Neural cell (in vitro differentiated cells): ENCODE results near the gene ACLY. TPM values are rescaled to one million over a fixed set of nuclear protein-coding genes. Genes with fewer than 3 reads are reported as not detected.

Source experiments
- H2AFZ ChIP-seq: fragments of 200-600, 300-800 bp; sonication (generic), shearing (Covaris generic); 2 replicates; pipeline ENCODE4 v1.6.0; 2014; ENCODE audit warnings: low read depth, mild to moderate bottlenecking, antibody characterized with exemption, low read length, moderate library complexity
- H3F3A ChIP-seq: fragments of 200-600 bp; shearing (Covaris generic); 2 replicates; pipeline ENCODE4 v1.6.1; 2016; ENCODE audit warnings: mild to moderate bottlenecking, moderate library complexity, mixed read lengths, antibody characterized with exemption, low read length; ENCODE audit not compliant: insufficient read depth, poor library complexity, severe bottlenecking
- H3K27ac ChIP-seq: fragments of 200-600, 300-800 bp; sonication (generic), shearing (Covaris generic); 2 replicates; pipeline ENCODE4 v1.5.1; 2014; ENCODE audit warnings: mild to moderate bottlenecking, low read length, moderate library complexity
- H3K27me3 ChIP-seq: fragments of 300-800, 200-600 bp; sonication (generic), shearing (Covaris generic); 2 replicates; pipeline ENCODE4 v1.6.0; 2014; ENCODE audit warnings: mild to moderate bottlenecking, low read depth, low read length, moderate library complexity; ENCODE audit not compliant: insufficient read depth
- H3K36me3 ChIP-seq: fragments of 300-800, 200-600 bp; sonication (generic), shearing (Covaris generic); 2 replicates; pipeline ENCODE4 v1.5.1; 2014; ENCODE audit warnings: mild to moderate bottlenecking, antibody characterized with exemption, low read length, moderate library complexity; ENCODE audit not compliant: insufficient read depth
- H3K4me2 ChIP-seq: fragments of 300-800, 200-600 bp; sonication (generic), shearing (Covaris generic); 2 replicates; pipeline ENCODE4 v1.6.0; 2014; ENCODE audit warnings: mild to moderate bottlenecking, low read length
- H3K4me3 ChIP-seq: fragments of 300-800, 200-600 bp; sonication (generic), shearing (Covaris generic); 2 replicates; pipeline ENCODE4 v1.5.1; 2014; ENCODE audit warnings: mild to moderate bottlenecking, low read length, moderate library complexity
- H3K79me2 ChIP-seq: fragments of 200-600 bp; shearing (Covaris generic); replicated peaks from 2 replicates; pipeline ENCODE4 v1.6.0; 2014; ENCODE audit warnings: mild to moderate bottlenecking, low read length, moderate library complexity; ENCODE audit not compliant: insufficient read depth
- H3K9ac ChIP-seq: fragments of 300-800, 200-600 bp; sonication (generic), shearing (Covaris generic); 2 replicates; pipeline ENCODE4 v1.6.1; 2016; ENCODE audit warnings: mild to moderate bottlenecking, low read length, mixed read lengths
- H3K9me2 ChIP-seq: fragments of 200-600 bp; shearing (Covaris generic); 2 replicates; pipeline ENCODE4 v1.6.1; 2016; ENCODE audit warnings: mild to moderate bottlenecking, low read length, mixed read lengths; ENCODE audit not compliant: insufficient read depth
- H3K9me3 ChIP-seq: fragments of 200-600, 300-800 bp; sonication (generic), shearing (Covaris generic); 2 replicates; pipeline ENCODE4 v1.6.1; 2016; ENCODE audit warnings: mild to moderate bottlenecking, mixed run types, low read length, moderate library complexity, mixed read lengths
- H4K20me1 ChIP-seq: fragments of 200-600 bp; shearing (Covaris generic); 2 replicates; pipeline ENCODE4 v1.6.1; 2016; ENCODE audit warnings: mild to moderate bottlenecking, mixed run types; ENCODE audit not compliant: insufficient read depth
- CTCF ChIP-seq: fragments of 450-650 bp; IDR thresholded peaks from 2 replicates; pipeline ENCODE4 v1.5.1; 2014; ENCODE audit warnings: antibody characterized with exemption, mild to moderate bottlenecking, moderate library complexity; ENCODE audit not compliant: poor library complexity, severe bottlenecking
- EP300 ChIP-seq: fragments of 450-650 bp; conservative IDR thresholded peaks from 2 replicates; pipeline ENCODE4 v1.6.1; 2014; ENCODE audit warnings: antibody characterized with exemption, mild to moderate bottlenecking, moderate library complexity; ENCODE audit not compliant: poor library complexity, severe bottlenecking
- EZH2 ChIP-seq: fragments of 200-600, 300-800 bp; shearing (Covaris generic), sonication (generic); IDR thresholded peaks from 2 replicates; pipeline ENCODE4 v1.6.1; 2014; ENCODE audit warnings: antibody characterized with exemption, low read length, borderline replicate concordance, mild to moderate bottlenecking; ENCODE audit not compliant: insufficient read depth, poor library complexity, severe bottlenecking
- MXI1 ChIP-seq: fragments of 450-650 bp; conservative IDR thresholded peaks from 2 replicates; pipeline ENCODE4 v1.6.1; 2014; ENCODE audit warnings: antibody characterized with exemption, mild to moderate bottlenecking; ENCODE audit not compliant: poor library complexity, severe bottlenecking
- POLR2AphosphoS5 ChIP-seq: IDR thresholded peaks from 2 replicates; pipeline ENCODE4 v1.6.1; 2012
- RAD21 ChIP-seq: fragments of 450-650 bp; conservative IDR thresholded peaks from 2 replicates; pipeline ENCODE4 v1.6.1; 2014; ENCODE audit warnings: antibody characterized with exemption, mild to moderate bottlenecking, moderate library complexity
- REST ChIP-seq: IDR thresholded peaks from 2 replicates; pipeline ENCODE4 v1.6.1; 2012; ENCODE audit warnings: borderline replicate concordance
- SMC3 ChIP-seq: fragments of 450-650 bp; conservative IDR thresholded peaks from 2 replicates; pipeline ENCODE4 v1.6.1; 2014; ENCODE audit warnings: antibody characterized with exemption, mild to moderate bottlenecking, moderate library complexity; ENCODE audit not compliant: poor library complexity
- TAF1 ChIP-seq: IDR thresholded peaks from 2 replicates; pipeline ENCODE4 v1.6.1; 2012; ENCODE audit warnings: low read depth
- polyA plus RNA-seq: library from polyadenylated mRNA; depleted of rRNA; stranded (reverse); fragments of >200 nt; gene quantifications from 2 replicates; pipeline ENCODE4 v1.2.3, GENCODE V29; 2014

Gene ACLY
- polyA plus RNA-seq, 1 donor from 2014 or later = 136 TPM

GRCh38 chr17:41967141-41967920, 48.6 kb upstream of the ACLY start:
- Histone ChIP-seq H3K9me3 (no peaks in the 10 kb centered on the region), H3K9me2 (no peaks in the 10 kb centered on the region)
- TF ChIP-seq POLR2AphosphoS5 (no peak), RAD21 (no peak), CTCF (no peak), TAF1 (no peak), SMC3 (no peak), EZH2 (no peak), MXI1 (no peak), EP300 (no peak), REST (no peak)

GRCh38 chr17:41966463-41967140, 47.9 kb upstream of the ACLY start, which contains the start of gene CNP:
Gene CNP, plus strand, starts transcription at chr17:41966795. Its CDS starts 90 bp downstream, at chr17:41966885.
- Histone ChIP-seq H3K79me2 (peaks cover 18% of the 10 kb centered on the region), H3K27me3 (no peaks in the 10 kb centered on the region), H2AFZ (peak within 1 kb of the TSS; percentile 90), H4K20me1 (no peaks in the 10 kb centered on the region), H3K4me2 (peak within 1 kb of the TSS; percentile 73), H3K4me3 (peak within 1 kb of the TSS; percentile 91), H3F3A (no peaks in the 10 kb centered on the region), H3K9ac (peak within 1 kb of the TSS; percentile 85), H3K9me2 (no peaks in the 10 kb centered on the region), H3K9me3 (no peaks in the 10 kb centered on the region), H3K36me3 (peaks cover 5% of the 10 kb centered on the region), H3K27ac (peak within 1 kb of the TSS; percentile 62)
- TF ChIP-seq MXI1 (peak; percentile 80), POLR2AphosphoS5 (peak; percentile 73), TAF1 (peak; percentile 37), EZH2 (no peak), CTCF (no peak), EP300 (no peak)

More at GRCh38 chr17:41967141-41967920, 48.6 kb upstream of the ACLY start:
- Histone ChIP-seq H3K4me3 (peak overlapping the region; percentile 91), H4K20me1 (no peaks in the 10 kb centered on the region), H3K27me3 (no peaks in the 10 kb centered on the region), H3K9ac (peak overlapping the region; percentile 85), H3K4me2 (peak overlapping the region; percentile 73), H3K27ac (peak overlapping the region; percentile 62), H2AFZ (peak overlapping the region; percentile 90), H3K79me2 (peaks cover 18% of the 10 kb centered on the region), H3F3A (no peaks in the 10 kb centered on the region), H3K36me3 (peaks cover 5% of the 10 kb centered on the region)
